PC-3 (cell line): ENCODE results near the gene THUMPD2. TPM values are rescaled to one million over a fixed set of nuclear protein-coding genes. Genes with fewer than 3 reads are reported as not detected.

ENCODE experiments used
- ATAC-seq: fragments of 200-7000 bp; cut with Tn5 transposase; 2 replicates; pipeline ENCODE4 v1.9.1; 2020; ENCODE audit warnings: mild to moderate bottlenecking, moderate library complexity
- BruUV-seq: library from RNA; stranded (reverse); fragments of 400-500 nt; replicated peaks from 2 replicates; lab custom pipeline; 2021; lab: Mats Ljungman, UMichigan
- CTCF ChIA-PET: fragments of 300-600 bp; sonication (Branson Sonifier 250); formaldehyde crosslinking; loops from one replicate; lab custom pipeline; 2022; ENCODE audit warnings: antibody characterized with exemption; lab: Charles Lee
- POLR2A ChIA-PET: fragments of 300-600 bp; sonication (Branson Sonifier 250); formaldehyde crosslinking; loops from one replicate; lab custom pipeline; 2022; ENCODE audit warnings: antibody characterized with exemption; ENCODE audit not compliant: unreplicated experiment; lab: Charles Lee
- DNase-seq: peaks from one replicate; pipeline ENCODE4 v3.0.0-alpha.2; 2015
- H2AFZ ChIP-seq: fragments of 300-600 bp; sonication (generic); 2 replicates; pipeline ENCODE4 v1.6.0; 2016; ENCODE audit warnings: antibody characterized with exemption, low read length
- H3F3A ChIP-seq: fragments of 300-600 bp; sonication (generic); one replicate; pipeline ENCODE4 v1.6.0; 2017; ENCODE audit warnings: antibody characterized with exemption, low read length, control low read depth, mild to moderate bottlenecking; ENCODE audit not compliant: unreplicated experiment
- H3K27ac ChIP-seq: fragments of 300-600 bp; sonication (generic); 2 replicates; pipeline ENCODE4 v1.5.1; 2016; ENCODE audit warnings: mild to moderate bottlenecking, low read length
- H3K27me3 ChIP-seq: fragments of 300-600 bp; sonication (generic); 2 replicates; pipeline ENCODE4 v1.6.1; 2016; ENCODE audit warnings: low read length, mixed read lengths
- H3K36me3 ChIP-seq: fragments of 300-600 bp; sonication (generic); 2 replicates; pipeline ENCODE4 v1.6.1; 2016; ENCODE audit warnings: low read depth, mixed run types, low read length, mixed read lengths
- H3K4me1 ChIP-seq: fragments of 300-600 bp; sonication (generic); 2 replicates; pipeline ENCODE4 v1.5.1; 2016; ENCODE audit warnings: low read length; ENCODE audit not compliant: insufficient read depth
- H3K4me2 ChIP-seq: fragments of 300-600 bp; sonication (generic); 2 replicates; pipeline ENCODE4 v1.6.0; 2016; ENCODE audit warnings: low read length
- H3K4me3 ChIP-seq: fragments of 300-600 bp; sonication (generic); 2 replicates; pipeline ENCODE4 v1.5.1; 2016; ENCODE audit warnings: mild to moderate bottlenecking, low read length, mixed read lengths
- H3K79me2 ChIP-seq: fragments of 300-600 bp; sonication (generic); 2 replicates; pipeline ENCODE4 v1.6.1; 2017; ENCODE audit warnings: low read length, mixed read lengths
- H3K9ac ChIP-seq: fragments of 300-600 bp; sonication (generic); 2 replicates; pipeline ENCODE4 v1.6.0; 2016; ENCODE audit warnings: mild to moderate bottlenecking, low read length
- H3K9me2 ChIP-seq: fragments of 300-600 bp; sonication (generic); replicated peaks from 2 replicates; pipeline ENCODE4 v1.6.1; 2016; ENCODE audit warnings: mixed run types, low read length, mixed read lengths
- H3K9me3 ChIP-seq: fragments of 300-600 bp; sonication (generic); 2 replicates; pipeline ENCODE4 v1.6.1; 2016; ENCODE audit warnings: low read length, mixed read lengths
- H4K20me1 ChIP-seq: fragments of 300-600 bp; sonication (generic); 2 replicates; pipeline ENCODE4 v1.6.1; 2016; ENCODE audit warnings: low read length, mixed read lengths
- EZH2 ChIP-seq: fragments of 300-600 bp; sonication (generic); IDR thresholded peaks from one replicate; pipeline ENCODE4 v1.6.1; 2017; ENCODE audit warnings: antibody characterized with exemption, mild to moderate bottlenecking, low read length; ENCODE audit not compliant: unreplicated experiment
- EZH2phosphoT487 ChIP-seq: fragments of 300-600 bp; sonication (generic); IDR thresholded peaks from 2 replicates; pipeline ENCODE4 v1.6.1; 2018; ENCODE audit warnings: mild to moderate bottlenecking, antibody characterized with exemption, low read length, borderline replicate concordance
- intact Hi-C: fragments of 100-400 bp; cut with micrococcal nuclease; formaldehyde crosslinking; loops from 2 replicates; pipeline ENCODE4 v1.9.0; 2023
- total RNA-seq: library from RNA; depleted of rRNA; stranded (reverse); fragments of >200 nt; gene quantifications from 2 replicates; pipeline ENCODE4 v1.2.3, GENCODE V29; 2014
- TF ChIP-seq, protein P1 (sequence below): fragments of 300-600 bp; sonication (generic); conservative IDR thresholded peaks from 2 replicates; pipeline ENCODE4 v1.5.1; 2017; ENCODE audit warnings: antibody characterized with exemption, low read depth, mild to moderate bottlenecking, low read length

THUMPD2 gene
- total RNA-seq, 1 experiment from 2014 or later: 10.2 TPM

DNA sequence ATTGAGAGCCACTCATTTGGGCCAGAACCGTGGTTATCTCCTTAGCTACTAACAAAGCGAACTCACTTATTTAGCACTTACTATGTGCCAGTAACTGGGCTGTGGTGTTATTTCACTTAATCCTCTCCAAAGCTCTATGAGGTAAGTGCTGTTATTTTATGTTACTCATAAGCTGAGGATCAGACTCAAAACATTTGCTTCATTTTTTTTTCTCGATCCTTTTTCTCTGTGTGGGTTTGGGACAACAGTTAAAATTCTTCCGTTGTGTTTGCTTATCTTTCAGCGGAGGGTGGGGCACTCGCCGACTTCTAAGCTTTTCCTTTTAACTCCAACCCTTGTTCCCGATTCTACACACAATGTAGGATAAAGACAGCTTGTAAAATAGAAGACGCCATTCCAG, 60.6 kb downstream of the THUMPD2 start:
- Histone ChIP-seq H3K9ac (no peak overlapping the region), H3K4me2 (no peak overlapping the region), H3K36me3 (no peaks in the 10 kb centered on the region), H3K4me3 (no peak overlapping the region), H3K9me2 (no peaks in the 10 kb centered on the region), H4K20me1 (no peaks in the 10 kb centered on the region), H3F3A (no peaks in the 10 kb centered on the region), H3K4me1 (peaks cover 1% of the 10 kb centered on the region), H3K9me3 (no peaks in the 10 kb centered on the region), H3K27me3 (no peaks in the 10 kb centered on the region), H3K27ac (no peak overlapping the region), H2AFZ (no peak overlapping the region), H3K79me2 (no peaks in the 10 kb centered on the region)
- CTCF ChIA-PET: no interaction called here
- TF ChIP-seq, protein P1, sequence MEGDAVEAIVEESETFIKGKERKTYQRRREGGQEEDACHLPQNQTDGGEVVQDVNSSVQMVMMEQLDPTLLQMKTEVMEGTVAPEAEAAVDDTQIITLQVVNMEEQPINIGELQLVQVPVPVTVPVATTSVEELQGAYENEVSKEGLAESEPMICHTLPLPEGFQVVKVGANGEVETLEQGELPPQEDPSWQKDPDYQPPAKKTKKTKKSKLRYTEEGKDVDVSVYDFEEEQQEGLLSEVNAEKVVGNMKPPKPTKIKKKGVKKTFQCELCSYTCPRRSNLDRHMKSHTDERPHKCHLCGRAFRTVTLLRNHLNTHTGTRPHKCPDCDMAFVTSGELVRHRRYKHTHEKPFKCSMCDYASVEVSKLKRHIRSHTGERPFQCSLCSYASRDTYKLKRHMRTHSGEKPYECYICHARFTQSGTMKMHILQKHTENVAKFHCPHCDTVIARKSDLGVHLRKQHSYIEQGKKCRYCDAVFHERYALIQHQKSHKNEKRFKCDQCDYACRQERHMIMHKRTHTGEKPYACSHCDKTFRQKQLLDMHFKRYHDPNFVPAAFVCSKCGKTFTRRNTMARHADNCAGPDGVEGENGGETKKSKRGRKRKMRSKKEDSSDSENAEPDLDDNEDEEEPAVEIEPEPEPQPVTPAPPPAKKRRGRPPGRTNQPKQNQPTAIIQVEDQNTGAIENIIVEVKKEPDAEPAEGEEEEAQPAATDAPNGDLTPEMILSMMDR: no peak
- TF ChIP-seq EZH2 (no peak), EZH2phosphoT487 (no peak)
- intact Hi-C loops: no loop called here
- BruUV-seq: no TSS peak
- DNase-seq (no peak), ATAC-seq (no peak)
- POLR2A ChIA-PET: no interaction called here

DNA sequence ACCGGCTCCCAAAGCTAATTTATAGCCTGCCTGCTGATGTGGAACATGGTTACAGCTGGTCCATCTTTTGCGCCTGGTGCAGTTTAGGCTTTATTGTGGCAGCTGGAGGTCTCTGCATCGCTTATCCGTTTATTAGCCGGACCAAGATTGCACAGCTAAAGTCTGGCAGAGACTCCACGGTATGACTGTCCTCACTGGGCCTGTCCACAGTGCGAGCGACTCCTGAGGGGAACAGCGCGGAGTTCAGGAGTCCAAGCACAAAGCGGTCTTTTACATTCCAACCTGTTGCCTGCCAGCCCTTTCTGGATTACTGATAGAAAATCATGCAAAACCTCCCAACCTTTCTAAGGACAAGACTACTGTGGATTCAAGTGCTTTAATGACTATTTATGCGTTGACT, 62.0 kb downstream of the THUMPD2 start:
- H3K36me3 ChIP-seq: no peaks in the 10 kb centered on the region
- H3K4me1 ChIP-seq: no peaks in the 10 kb centered on the region
- no peaks in the 10 kb centered on the region for H3K9me3 ChIP-seq
- no peaks in the 10 kb centered on the region for H3K79me2 ChIP-seq
- no peak for DNase-seq
- BruUV-seq: no TSS peak
- TF ChIP-seq EZH2phosphoT487 (no peak), EZH2 (no peak)
- TF ChIP-seq, protein P1: no peak
- H3F3A ChIP-seq: no peaks in the 10 kb centered on the region
- ChIA-PET CTCF (no interaction called here), POLR2A (no interaction called here)
- no peak overlapping the region for H3K4me3 ChIP-seq
- H3K4me2 ChIP-seq: no peak overlapping the region
- intact Hi-C loops: no loop called here
- H3K27ac ChIP-seq: no peak overlapping the region
- no peak overlapping the region for H3K9ac ChIP-seq
- no peak for ATAC-seq
- H4K20me1 ChIP-seq: no peaks in the 10 kb centered on the region
- no peaks in the 10 kb centered on the region for H3K9me2 ChIP-seq
- H2AFZ ChIP-seq: no peak overlapping the region
- no peaks in the 10 kb centered on the region for H3K27me3 ChIP-seq

DNA sequence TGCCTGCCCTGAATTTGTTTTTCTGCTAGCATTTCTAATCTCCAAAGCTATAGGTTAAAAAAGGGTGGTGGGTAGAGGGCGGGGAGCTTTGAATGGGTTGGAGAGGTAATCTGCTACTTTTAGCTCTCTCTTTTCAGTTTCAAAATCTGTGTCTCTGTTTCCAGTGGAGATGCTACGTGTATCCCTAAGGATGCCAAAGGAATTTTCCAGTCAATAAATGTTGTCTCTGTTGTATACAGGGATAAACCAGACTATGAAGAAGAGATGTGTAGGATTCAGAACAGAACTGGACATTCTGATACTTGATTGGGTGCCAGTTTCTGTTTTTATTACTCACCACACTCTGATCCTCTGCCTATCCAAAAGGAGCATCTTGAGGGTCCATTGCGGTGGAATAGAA, 63.2 kb downstream of the THUMPD2 start:
- no TSS peak for BruUV-seq
- Histone ChIP-seq H3K27ac (no peak overlapping the region), H3K27me3 (no peaks in the 10 kb centered on the region), H3K79me2 (no peaks in the 10 kb centered on the region), H4K20me1 (no peaks in the 10 kb centered on the region), H3K9ac (no peak overlapping the region), H2AFZ (no peak overlapping the region), H3K9me2 (no peaks in the 10 kb centered on the region), H3K9me3 (no peaks in the 10 kb centered on the region), H3K36me3 (no peaks in the 10 kb centered on the region), H3K4me2 (no peak overlapping the region), H3K4me1 (no peaks in the 10 kb centered on the region), H3F3A (no peaks in the 10 kb centered on the region), H3K4me3 (no peak overlapping the region)
- TF ChIP-seq, protein P1: no peak
- TF ChIP-seq EZH2phosphoT487 (no peak), EZH2 (no peak)
- no peak for DNase-seq
- ChIA-PET CTCF (no interaction called here), POLR2A (no interaction called here)
- intact Hi-C loops: no loop called here
- ATAC-seq: no peak
